ENCODE data around the gene CALCOCO2.

The CALCOCO2 gene

GRCh38 chr17:48904428-48904827, 73.6 kb downstream of the CALCOCO2 start:
- Histone ChIP-seq H3K4me1 (no peaks in the 10 kb centered on the region; the same call in 1 of the 2 replicates), H3K27me3 (ENCODE audit: low read depth) (no peaks in the 10 kb centered on the region), H3K9me3 (no peaks in the 10 kb centered on the region), H3K4me3 (no peak overlapping the region), H3K36me3 (replicated peaks) (no peaks in the 10 kb centered on the region)
- no peak for DNase-seq (ENCODE audit: low spot score in 2 of 2)
- in situ Hi-C loops (cut with MboI; ENCODE audit: low sequenced_read_pairs), result no loop called here

DNA sequence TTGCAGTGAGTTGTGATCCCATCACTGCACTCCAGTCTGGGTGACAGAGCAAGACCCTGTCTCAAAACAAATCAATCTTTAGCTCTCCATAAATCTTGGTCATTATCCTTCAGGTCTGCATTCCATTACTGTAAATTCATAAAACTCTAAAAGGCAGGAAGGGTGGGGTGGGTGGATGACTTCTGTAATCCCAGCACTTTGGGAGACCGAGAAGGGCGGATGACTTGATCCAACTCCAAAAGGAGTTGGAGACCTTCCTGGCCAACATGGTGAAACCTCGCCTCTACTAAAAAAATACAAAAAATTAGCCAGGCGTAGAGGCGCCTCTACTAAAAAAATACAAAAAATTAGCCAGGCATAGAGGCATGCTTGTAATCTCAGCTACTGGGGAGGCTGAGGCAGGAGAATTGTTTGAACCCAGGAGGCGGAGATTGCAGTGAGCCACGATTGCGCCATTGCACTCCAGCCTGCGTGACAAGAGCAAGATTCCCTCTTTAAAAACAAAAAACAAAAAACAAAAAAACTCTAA, 75.2 kb downstream of the CALCOCO2 start:
- in situ Hi-C loops (cut with MboI; ENCODE audit: low sequenced_read_pairs), result no loop called here
- Histone ChIP-seq H3K4me1 (peaks cover 15% of the 10 kb centered on the region), H3K9me3 (no peaks in the 10 kb centered on the region), H3K36me3 (replicated peaks) (peaks cover 16% of the 10 kb centered on the region), H3K4me3 (no peak overlapping the region), H3K27me3 (ENCODE audit: low read depth) (no peaks in the 10 kb centered on the region)
- no peak for DNase-seq (ENCODE audit: low spot score in 2 of 2)

GRCh38 chr17:48907713-48908046, 76.8 kb downstream of the CALCOCO2 start:
- no peaks in the 10 kb centered on the region for H3K9me3 ChIP-seq
- peaks cover 32% of the 10 kb centered on the region for H3K36me3 ChIP-seq (replicated peaks)
- in situ Hi-C loops (cut with MboI; ENCODE audit: low sequenced_read_pairs), result no loop called here
- peak in 1 of 2 experiments; percentile 25 for DNase-seq (ENCODE audit: low spot score in 2 of 2)
- H3K27me3 ChIP-seq (ENCODE audit: low read depth), result no peaks in the 10 kb centered on the region
- H3K4me1 ChIP-seq, result peaks cover 15% of the 10 kb centered on the region
- H3K4me3 ChIP-seq, result peak overlapping the region; percentile 45

GRCh38 chr17:48908047-48908843, 77.4 kb downstream of the CALCOCO2 start, which contains the start of gene UBE2Z:
UBE2Z (plus strand) TSS chr17:48908407; CDS start chr17:48908504, 97 bp downstream.
- DNase-seq (ENCODE audit: low spot score in 2 of 2), result peak; percentile 84 to 96
- Histone ChIP-seq H3K4me3 (peak within 1 kb of the TSS; percentile 45), H3K36me3 (replicated peaks) (peaks cover 38% of the 10 kb centered on the region), H3K9me3 (no peaks in the 10 kb centered on the region), H3K4me1 (peaks cover 15% of the 10 kb centered on the region), H3K27me3 (ENCODE audit: low read depth) (no peaks in the 10 kb centered on the region)
- in situ Hi-C loops (cut with MboI; ENCODE audit: low sequenced_read_pairs), result no loop called here

GRCh38 chr17:48908853-48909394, 78.1 kb downstream of the CALCOCO2 start:
- Histone ChIP-seq H3K4me1 (peaks cover 15% of the 10 kb centered on the region), H3K36me3 (replicated peaks) (peaks cover 44% of the 10 kb centered on the region), H3K9me3 (no peaks in the 10 kb centered on the region), H3K4me3 (peak overlapping the region; percentile 45), H3K27me3 (ENCODE audit: low read depth) (no peaks in the 10 kb centered on the region)
- in situ Hi-C loops (cut with MboI; ENCODE audit: low sequenced_read_pairs), result no loop called here
- peak; percentile 91 to 99 for DNase-seq (ENCODE audit: low spot score in 2 of 2)

DNA sequence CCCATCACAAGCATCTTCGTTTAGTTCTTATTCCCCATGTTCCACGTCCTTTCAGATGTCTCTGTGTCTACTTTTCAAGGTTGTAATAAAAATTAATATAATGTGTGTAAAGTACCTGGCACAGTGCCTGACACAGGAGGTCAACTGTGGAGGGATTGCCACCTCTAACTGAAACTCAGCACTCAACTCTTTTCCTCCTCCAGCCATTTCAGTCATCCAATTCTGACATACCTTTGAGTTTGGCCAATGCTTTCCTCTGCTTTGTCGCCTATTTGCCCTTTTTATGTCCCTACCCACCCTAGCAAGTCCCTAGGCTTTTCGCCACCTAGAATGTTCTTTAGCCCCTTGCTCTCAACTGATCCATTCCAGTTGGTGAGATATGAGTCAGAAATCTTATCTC, 78.9 kb downstream of the CALCOCO2 start:
- in situ Hi-C loops (cut with MboI; ENCODE audit: low sequenced_read_pairs), result no loop called here
- no peak for DNase-seq (ENCODE audit: low spot score in 2 of 2)
- H3K9me3 ChIP-seq, result no peaks in the 10 kb centered on the region
- H3K36me3 ChIP-seq (replicated peaks), result peaks cover 51% of the 10 kb centered on the region
- no peaks in the 10 kb centered on the region for H3K27me3 ChIP-seq (ENCODE audit: low read depth)
- peak overlapping the region; percentile 45 for H3K4me3 ChIP-seq
- H3K4me1 ChIP-seq, result peaks cover 15% of the 10 kb centered on the region

GRCh38 chr17:48910370-48910769, 79.5 kb downstream of the CALCOCO2 start:
- Histone ChIP-seq H3K36me3 (replicated peaks) (peaks cover 55% of the 10 kb centered on the region), H3K27me3 (ENCODE audit: low read depth) (no peaks in the 10 kb centered on the region), H3K4me1 (peaks cover 15% of the 10 kb centered on the region), H3K4me3 (peak overlapping the region; percentile 45; the same call in 1 of the 2 replicates), H3K9me3 (no peaks in the 10 kb centered on the region)
- no peak for DNase-seq (ENCODE audit: low spot score in 2 of 2)
- in situ Hi-C loops (cut with MboI; ENCODE audit: low sequenced_read_pairs), result no loop called here

GRCh38 chr17:48912476-48912875, 81.6 kb downstream of the CALCOCO2 start:
- Histone ChIP-seq H3K4me1 (peaks cover 15% of the 10 kb centered on the region), H3K9me3 (no peaks in the 10 kb centered on the region), H3K36me3 (replicated peaks) (peaks cover 75% of the 10 kb centered on the region), H3K27me3 (ENCODE audit: low read depth) (no peaks in the 10 kb centered on the region), H3K4me3 (no peak overlapping the region)
- in situ Hi-C loops (cut with MboI; ENCODE audit: low sequenced_read_pairs), result no loop called here
- no peak for DNase-seq (ENCODE audit: low spot score in 2 of 2)
